CD4-positive, CD25-positive, alpha-beta regulatory T cell (primary cell): ENCODE data around the gene C12orf76. TPM values are rescaled to one million over a fixed set of nuclear protein-coding genes. Genes with fewer than 3 reads are reported as not detected.
"Not testable (repeated sequence)": the region's sequence is repeated elsewhere in the genome, so short reads cannot be mapped to it uniquely, and the experiment has no call there.

Experiments
- ATAC-seq, 2 donors: fragments of 150-1000 bp; cut with Tn5 transposase; one replicate each; pipeline ENCODE4 v1.10.0; 2021; ENCODE audit warnings: low read depth in 2 of 2, moderate number of reproducible peaks in 2 of 2, moderate library complexity in 1 of 2
- DNase-seq, 3 donors: peaks; one replicate each; pipeline versions ENCODE4 v3.0.0 to v3.0.0-alpha.2; 2012 to 2022; ENCODE audit warnings: mixed read lengths in 1 of 3
- H3K27ac ChIP-seq: one replicate; pipeline ENCODE4 v1.7.0; 2013; ENCODE audit warnings: mild to moderate bottlenecking, low read length; ENCODE audit not compliant: insufficient read depth, poor library complexity, severe bottlenecking
- H3K27me3 ChIP-seq: one replicate; pipeline ENCODE4 v1.7.0; 2013; ENCODE audit warnings: low read length; ENCODE audit not compliant: control insufficient read depth, insufficient read depth
- H3K36me3 ChIP-seq: one replicate; pipeline ENCODE4 v1.7.0; 2013; ENCODE audit warnings: mild to moderate bottlenecking, low read length, moderate library complexity; ENCODE audit not compliant: control insufficient read depth, insufficient read depth
- H3K4me1 ChIP-seq: 2 replicates; pipeline ENCODE4 v1.7.0; 2013; ENCODE audit warnings: mild to moderate bottlenecking, low read length; ENCODE audit not compliant: insufficient read depth, control insufficient read depth, poor library complexity, severe bottlenecking
- H3K4me3 ChIP-seq: one replicate; pipeline ENCODE4 v1.7.0; 2013; ENCODE audit warnings: low read depth, mild to moderate bottlenecking, low read length, moderate library complexity
- H3K9me3 ChIP-seq, 2 experiments: 1 replicate in 1 of 2; 2 replicates in 1 of 2; pipeline ENCODE4 v1.7.0; 2013; ENCODE audit warnings: low read length in 2 of 2, mild to moderate bottlenecking in 1 of 2, moderate library complexity in 1 of 2; ENCODE audit not compliant: control insufficient read depth in 2 of 2
- H3K27ac Mint-ChIP-seq, 3 donors: one replicate each; pipeline ENCODE4 v1.8.0; 2020 to 2022; ENCODE audit warnings: mild to moderate bottlenecking in 3 of 3, mixed read lengths in 3 of 3, moderate library complexity in 2 of 3
- H3K27me3 Mint-ChIP-seq: one replicate; pipeline ENCODE4 v1.8.0; 2022; ENCODE audit warnings: mild to moderate bottlenecking, mixed read lengths
- H3K36me3 Mint-ChIP-seq: one replicate; pipeline ENCODE4 v1.8.0; 2020; ENCODE audit warnings: mixed read lengths
- H3K4me1 Mint-ChIP-seq, 4 donors: one replicate each; pipeline ENCODE4 v1.8.0; 2020 to 2022; ENCODE audit warnings: mixed read lengths in 4 of 4, mild to moderate bottlenecking in 1 of 4
- H3K4me3 Mint-ChIP-seq, 4 donors: one replicate each; pipeline ENCODE4 v1.8.0; 2020 to 2022; ENCODE audit warnings: mild to moderate bottlenecking in 4 of 4, mixed read lengths in 4 of 4, moderate library complexity in 3 of 4
- H3K9me3 Mint-ChIP-seq, 7 donors: one replicate each; pipeline ENCODE4 v1.8.0; 2020 to 2022; ENCODE audit warnings: mixed read lengths in 7 of 7, mild to moderate bottlenecking in 3 of 7, moderate library complexity in 2 of 7
- polyA plus RNA-seq, 4 donors: library from polyadenylated mRNA; unstranded; fragments of 300-500 nt; fragmentation: Illumina TruSeq; gene quantifications; one replicate each; pipeline ENCODE4 v1.2.3, GENCODE V29; 2021
- total RNA-seq: library from RNA; stranded (reverse); gene quantifications from one replicate; pipeline ENCODE4 v1.2.3, GENCODE V29; 2022

The C12orf76 gene
- total and polyA plus RNA-seq, 5 donors from 2014 or later, result 13.5 to 22.6 (median 17.5) TPM

DNA sequence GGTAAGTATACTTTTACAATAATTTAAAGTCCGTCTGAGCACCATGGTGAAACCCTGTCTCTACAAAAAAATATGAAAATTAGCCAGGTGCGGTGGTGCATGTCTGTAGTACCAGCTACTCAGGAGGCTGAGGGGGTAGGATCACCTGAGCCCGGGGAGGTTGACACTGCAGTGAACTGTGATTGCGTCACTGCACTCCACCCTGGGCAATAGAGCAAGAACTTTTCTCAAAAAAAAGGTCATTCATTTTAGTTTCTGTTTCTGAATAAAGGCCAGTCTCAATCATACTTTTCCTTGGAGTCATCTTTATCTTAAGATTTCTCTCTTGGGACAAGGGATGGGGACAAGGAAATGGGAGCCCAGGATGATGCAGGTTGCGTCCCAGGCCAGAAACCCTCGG lies 36.2 kb downstream of the C12orf76 start:
- no peak overlapping the region for H3K4me3 ChIP-seq
- peak in 1 of 2 donors; percentile 58 for ATAC-seq

DNA sequence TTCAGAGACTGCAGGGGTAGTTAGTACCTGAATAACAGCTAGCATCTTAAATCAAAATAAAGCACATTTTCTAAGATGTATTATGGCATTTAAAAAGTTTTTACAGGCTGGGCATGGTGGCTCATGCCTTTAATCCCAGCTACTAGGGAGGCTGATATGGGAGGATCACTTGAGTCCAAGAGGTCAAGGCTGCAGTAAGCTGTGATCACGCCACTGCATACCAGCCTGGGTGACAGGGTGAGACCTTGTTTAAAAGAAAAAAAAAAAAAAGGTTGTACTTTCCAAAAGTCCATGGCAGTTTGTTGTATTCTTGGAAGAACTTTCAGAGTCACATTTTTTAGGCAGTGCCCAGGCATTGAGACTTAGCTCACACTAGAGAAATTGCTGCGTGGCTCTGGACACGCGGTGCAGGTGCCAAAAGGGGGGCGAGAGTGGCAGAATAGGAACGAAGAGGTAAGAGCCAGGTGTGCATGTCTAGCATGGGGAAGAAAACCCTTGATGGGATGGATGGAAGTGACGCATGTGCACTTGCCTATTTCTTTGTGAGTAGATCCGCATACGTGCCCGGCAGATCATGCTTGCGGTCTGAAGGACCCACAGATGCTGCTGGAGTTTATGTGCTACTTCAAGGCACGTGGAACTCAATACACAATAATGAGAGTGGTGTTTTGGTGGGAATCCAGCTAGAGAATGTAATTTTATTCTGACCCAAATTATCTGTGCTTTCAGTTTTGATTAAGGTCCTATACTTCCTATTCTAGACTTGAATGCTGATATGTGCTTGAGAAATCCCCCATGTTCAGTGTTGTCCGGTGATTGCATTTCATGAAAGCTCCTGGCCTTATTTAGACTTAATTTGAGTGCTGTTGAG lies 37.2 kb downstream of the C12orf76 start:
- Mint-ChIP-seq H3K27me3 (no peaks in the 10 kb centered on the region), H3K4me1 (peaks cover 36 to 74% (median 59%) of the 10 kb centered on the region in 4 donors), H3K36me3 (peaks cover 22% of the 10 kb centered on the region), H3K9me3 (no peaks in the 10 kb centered on the region), H3K27ac (peak overlapping the region; percentile 26 to 88 (median 79)), H3K4me3 (peak overlapping the region in 3 of 4 donors; percentile 6 to 22 (median 11))
- Histone ChIP-seq H3K4me1 (peaks cover 26% of the 10 kb centered on the region), H3K9me3 (no peaks in the 10 kb centered on the region), H3K4me3 (peak overlapping the region; percentile 21), H3K27me3 (no peaks in the 10 kb centered on the region), H3K36me3 (peaks cover 26% of the 10 kb centered on the region), H3K27ac (peak overlapping the region; percentile 3)
- ATAC-seq (peak in 1 of 2 donors; percentile 29), DNase-seq (no peak)

More for the DNA sequence above, 36.2 kb downstream of the C12orf76 start:
- Mint-ChIP-seq H3K36me3 (peaks cover 23% of the 10 kb centered on the region), H3K4me1 (peaks cover 36 to 65% (median 50%) of the 10 kb centered on the region in 4 donors), H3K9me3 (no peaks in the 10 kb centered on the region), H3K4me3 (no peak overlapping the region), H3K27me3 (no peaks in the 10 kb centered on the region), H3K27ac (peak overlapping the region; percentile 15 to 92 (median 26))
- peak overlapping the region; percentile 44 for H3K27ac ChIP-seq
- H3K27me3 ChIP-seq, result no peaks in the 10 kb centered on the region
- no peak for DNase-seq
- peaks cover 34% of the 10 kb centered on the region for H3K36me3 ChIP-seq
- H3K9me3 ChIP-seq, result no peaks in the 10 kb centered on the region
- peaks cover 26% of the 10 kb centered on the region for H3K4me1 ChIP-seq

DNA sequence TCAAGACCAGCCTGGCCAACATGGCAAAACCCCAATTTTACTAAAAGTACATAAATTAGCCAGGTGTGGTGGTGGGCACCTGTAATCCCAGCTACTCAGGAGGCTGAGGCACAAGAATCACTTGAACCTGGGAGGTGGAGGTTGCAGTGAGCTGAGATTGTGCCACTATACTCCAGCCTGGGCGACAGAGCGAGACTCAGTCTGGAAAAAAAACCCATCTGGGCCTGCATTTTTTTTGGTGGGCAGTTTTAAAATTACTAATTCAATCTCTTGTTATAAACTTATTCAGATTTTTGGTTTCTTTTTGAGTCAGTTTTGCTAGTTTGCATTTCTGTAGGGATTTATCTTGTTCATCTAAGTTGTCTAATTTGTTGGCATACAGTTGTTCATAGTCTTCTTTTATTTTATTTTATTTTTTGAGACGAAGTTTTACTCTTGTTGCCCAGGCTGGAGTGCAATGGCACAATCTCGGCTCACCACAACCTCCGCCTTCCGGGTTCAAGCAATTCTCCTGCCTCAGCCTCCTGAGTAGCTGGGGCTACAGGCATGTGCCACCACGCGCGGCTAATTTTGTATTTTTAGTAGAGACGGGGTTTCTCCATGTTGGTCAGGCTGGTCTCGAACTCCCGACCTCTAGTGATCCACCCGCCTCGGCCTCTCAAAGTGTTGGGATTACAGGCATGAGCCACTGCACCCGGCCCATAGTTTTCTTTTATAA lies 39.5 kb downstream of the C12orf76 start:
- not testable (repeated sequence) for H3K27me3 ChIP-seq, H3K4me3 ChIP-seq, H3K9me3 Mint-ChIP-seq, H3K27ac ChIP-seq, H3K9me3 ChIP-seq, ATAC-seq, H3K27me3 Mint-ChIP-seq, DNase-seq
- H3K4me1 ChIP-seq, result peaks cover 34% of the 10 kb centered on the region
- peak overlapping the region in 3 of 4 donors; percentile 8 to 71 (median 9) for H3K4me3 Mint-ChIP-seq
- H3K36me3 ChIP-seq, result peaks cover 19% of the 10 kb centered on the region
- peaks cover 35 to 85% (median 64%) of the 10 kb centered on the region in 4 donors for H3K4me1 Mint-ChIP-seq
- H3K36me3 Mint-ChIP-seq, result peaks cover 19% of the 10 kb centered on the region
- peak overlapping the region; percentile 47 to 83 (median 75) for H3K27ac Mint-ChIP-seq

DNA sequence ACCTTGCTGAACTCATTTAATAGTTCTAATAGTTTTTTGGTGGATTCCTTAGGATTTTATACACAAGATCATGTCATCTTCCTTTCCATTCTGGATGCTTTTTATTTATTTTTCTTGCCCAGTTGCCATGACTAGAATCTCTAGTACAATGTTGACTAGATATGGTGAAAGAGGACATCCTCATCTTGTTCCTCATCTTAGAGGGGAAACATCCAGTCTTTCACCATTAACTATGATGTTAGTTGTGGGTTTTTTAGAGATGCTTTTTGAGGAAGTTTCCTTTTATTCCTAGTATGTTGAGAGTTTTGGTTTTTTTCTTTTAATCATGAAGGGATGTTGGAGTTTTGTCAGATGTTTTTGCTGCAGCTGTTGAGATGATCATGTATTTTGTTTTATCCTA lies 40.4 kb downstream of the C12orf76 start:
- ATAC-seq (no peak), DNase-seq (no peak)
- Histone ChIP-seq H3K4me3 (peak overlapping the region; percentile 40), H3K27me3 (no peaks in the 10 kb centered on the region), H3K9me3 (no peaks in the 10 kb centered on the region), H3K27ac (no peak overlapping the region), H3K4me1 (peaks cover 38% of the 10 kb centered on the region), H3K36me3 (peaks cover 15% of the 10 kb centered on the region)
- peaks cover 35 to 92% (median 70%) of the 10 kb centered on the region in 4 donors for H3K4me1 Mint-ChIP-seq
- peak overlapping the region in 2 of 3 donors; percentile 33 to 75 for H3K27ac Mint-ChIP-seq
- H3K36me3 Mint-ChIP-seq, result peaks cover 17% of the 10 kb centered on the region
- H3K27me3 Mint-ChIP-seq, result no peaks in the 10 kb centered on the region
- H3K4me3 Mint-ChIP-seq, result peak overlapping the region in 2 of 4 donors; percentile 31 to 53
- H3K9me3 Mint-ChIP-seq, result no peaks in the 10 kb centered on the region

DNA sequence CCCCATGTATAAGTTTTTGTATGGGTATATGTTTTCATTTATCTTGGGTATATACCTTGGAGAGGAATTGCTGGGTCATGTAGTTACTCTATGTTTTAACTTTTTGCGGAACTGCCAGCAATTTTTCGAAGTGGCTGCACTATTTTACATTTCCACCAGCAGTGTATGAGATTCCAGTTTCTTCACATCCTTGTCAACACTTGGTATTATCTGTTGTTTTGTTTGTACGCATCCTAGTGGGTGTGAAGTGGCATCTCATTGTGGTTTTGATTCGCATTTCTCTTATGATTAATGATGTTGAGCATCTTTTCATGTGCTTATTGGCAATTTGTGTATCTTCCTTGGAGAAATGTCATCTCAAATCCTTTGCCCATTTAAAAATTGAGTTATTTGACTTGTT lies 42.2 kb downstream of the C12orf76 start:
- no peaks in the 10 kb centered on the region for H3K9me3 ChIP-seq
- Mint-ChIP-seq H3K4me3 (peak overlapping the region in 2 of 4 donors; percentile 24 to 53), H3K4me1 (peaks cover 21 to 93% (median 66%) of the 10 kb centered on the region in 4 donors), H3K9me3 (no peaks in the 10 kb centered on the region), H3K27me3 (no peaks in the 10 kb centered on the region), H3K27ac (peak overlapping the region in 2 of 3 donors; percentile 18 to 94), H3K36me3 (peaks cover 7% of the 10 kb centered on the region)
- DNase-seq, result no peak
- peaks cover 41% of the 10 kb centered on the region for H3K4me1 ChIP-seq
- H3K27me3 ChIP-seq, result no peaks in the 10 kb centered on the region
- ATAC-seq, result no peak
- H3K4me3 ChIP-seq, result no peak overlapping the region
- H3K36me3 ChIP-seq, result peaks cover 7% of the 10 kb centered on the region
- H3K27ac ChIP-seq, result no peak overlapping the region

DNA sequence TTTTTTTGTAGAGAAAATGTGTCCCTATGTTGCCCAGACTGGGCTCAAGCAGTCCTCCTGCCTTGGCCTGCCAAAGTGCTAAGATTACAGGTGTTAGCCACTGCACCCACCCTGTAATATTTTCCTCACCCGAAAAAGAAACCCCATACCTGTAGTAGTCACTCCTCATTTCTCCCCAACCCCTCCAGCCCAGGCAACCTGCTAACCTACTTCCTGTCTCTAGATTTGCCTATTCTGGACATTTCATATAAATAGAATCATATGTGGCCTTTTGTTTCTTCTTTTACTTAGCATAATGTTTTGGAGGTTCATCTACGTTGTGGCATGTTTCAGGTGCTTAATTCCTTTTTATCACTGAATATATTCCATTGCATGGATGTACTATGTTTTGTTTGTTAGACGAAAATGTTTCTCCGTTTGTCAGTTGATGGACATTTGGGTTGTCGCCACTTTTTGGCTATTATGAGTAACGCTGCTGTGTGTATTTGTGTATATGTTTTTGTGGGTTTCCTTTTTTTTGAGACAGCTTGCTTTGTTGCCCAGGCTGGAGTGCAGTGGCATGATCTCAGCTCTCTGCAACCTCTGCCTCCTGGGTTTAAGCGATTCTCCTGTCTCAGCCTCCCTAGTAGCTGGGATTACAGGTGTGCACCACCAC lies 42.9 kb downstream of the C12orf76 start:
- peak in 1 of 3 donors; percentile 51 for DNase-seq
- peaks cover 47% of the 10 kb centered on the region for H3K4me1 ChIP-seq
- peaks cover 7% of the 10 kb centered on the region for H3K36me3 Mint-ChIP-seq

DNA sequence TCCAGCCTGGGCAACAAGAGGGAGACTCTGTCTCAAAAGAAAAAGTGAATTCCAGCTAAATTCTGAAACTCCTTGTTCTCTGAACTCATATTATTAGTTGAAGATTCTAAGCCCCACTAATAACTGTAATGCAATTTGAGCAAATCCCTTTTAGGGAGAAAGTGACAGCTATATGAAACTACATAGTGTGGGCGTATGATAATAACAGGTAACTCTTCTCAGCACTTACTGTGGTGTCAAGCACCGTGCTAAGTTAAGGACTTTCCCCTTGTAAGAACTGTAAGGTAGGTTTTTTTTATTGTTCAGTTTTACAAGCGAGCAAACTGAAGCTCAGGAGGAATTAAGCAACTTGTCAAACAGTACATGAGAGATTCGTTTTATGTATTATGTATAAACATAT lies 43.7 kb downstream of the C12orf76 start:
- peak overlapping the region; percentile 59 to 94 (median 78) for H3K27ac Mint-ChIP-seq
- peaks cover 16 to 93% (median 66%) of the 10 kb centered on the region in 4 donors for H3K4me1 Mint-ChIP-seq
- Histone ChIP-seq H3K36me3 (peaks cover 7% of the 10 kb centered on the region), H3K9me3 (no peaks in the 10 kb centered on the region), H3K4me1 (peaks cover 53% of the 10 kb centered on the region), H3K27me3 (no peaks in the 10 kb centered on the region), H3K27ac (peak overlapping the region; percentile 30), H3K4me3 (peak overlapping the region; percentile 41)
- no peaks in the 10 kb centered on the region for H3K27me3 Mint-ChIP-seq
- ATAC-seq (peak; percentile 43 to 55), DNase-seq (peak in 1 of 3 donors; percentile 33)
- H3K36me3 Mint-ChIP-seq, result peaks cover 7% of the 10 kb centered on the region
- peak overlapping the region in 3 of 4 donors; percentile 53 to 77 (median 54) for H3K4me3 Mint-ChIP-seq
- H3K9me3 Mint-ChIP-seq, result no peaks in the 10 kb centered on the region

More for the DNA sequence above, 42.9 kb downstream of the C12orf76 start:
- Histone ChIP-seq H3K36me3 (peaks cover 7% of the 10 kb centered on the region), H3K9me3 (no peaks in the 10 kb centered on the region), H3K4me3 (peak overlapping the region; percentile 41), H3K27me3 (no peaks in the 10 kb centered on the region), H3K27ac (peak overlapping the region; percentile 30)
- H3K27ac Mint-ChIP-seq, result peak overlapping the region; percentile 70 to 94 (median 87)
- H3K9me3 Mint-ChIP-seq, result no peaks in the 10 kb centered on the region
- peak; percentile 43 to 51 for ATAC-seq
- peaks cover 21 to 93% (median 67%) of the 10 kb centered on the region in 4 donors for H3K4me1 Mint-ChIP-seq
- peak overlapping the region; percentile 35 to 78 (median 65) for H3K4me3 Mint-ChIP-seq
- no peaks in the 10 kb centered on the region for H3K27me3 Mint-ChIP-seq
